HCT116 (cell line): Measurements from ENCODE around the gene IZUMO1. TPM values are rescaled to one million over a fixed set of nuclear protein-coding genes. Genes with fewer than 3 reads are reported as not detected.

Experiments
- ATAC-seq: fragments of 200-7000 bp; cut with Tn5 transposase; 2 replicates; pipeline ENCODE4 v1.9.1; 2020; ENCODE audit warnings: mild to moderate bottlenecking, moderate library complexity
- BruUV-seq: library from RNA; stranded (reverse); fragments of 400-500 nt; replicated peaks from 2 replicates; lab custom pipeline; 2021; lab: Mats Ljungman, UMichigan
- CTCF ChIA-PET: fragments of 300-600 bp; sonication (Branson Sonifier 250); formaldehyde crosslinking; loops from one replicate; lab custom pipeline; 2021; ENCODE audit warnings: antibody characterized with exemption; lab: Charles Lee
- POLR2A ChIA-PET: fragments of 300-600, 350-600 bp; sonication (Branson Sonifier 250); formaldehyde crosslinking; loops from one replicate; lab custom pipeline; 2021; ENCODE audit warnings: antibody characterized with exemption; lab: Charles Lee
- RAD21 ChIA-PET, 2 experiments: fragments of 300-600 bp; sonication (Branson Sonifier 250); formaldehyde crosslinking; loops; one replicate each; lab custom pipeline; 2023; ENCODE audit warnings: low total read pairs in 2 of 2; ENCODE audit not compliant: uncharacterized antibody in 2 of 2, unreplicated experiment in 2 of 2, low non-redundant PET in 1 of 2; lab: Charles Lee
- DNase-seq: peaks from one replicate; pipeline ENCODE4 v3.0.0-alpha.2; 2010; ENCODE audit warnings: low read depth, low spot score
- H2AFZ ChIP-seq: fragments of 200-600 bp; shearing (Covaris generic), sonication (generic); 2 replicates; pipeline ENCODE4 v1.6.1; 2017; ENCODE audit warnings: low read depth, mixed run types, mixed read lengths, antibody characterized with exemption, low read length; ENCODE audit not compliant: poor library complexity, severe bottlenecking
- H3K27ac ChIP-seq: 2 replicates; pipeline ENCODE4 v1.5.1; 2012; ENCODE audit warnings: low read depth, low read length
- H3K27me3 ChIP-seq: fragments of 200-600 bp; sonication (generic); 2 replicates; pipeline ENCODE4 v1.6.1; 2016; ENCODE audit warnings: mixed run types, low read length, mixed read lengths; ENCODE audit not compliant: insufficient read depth
- H3K36me3 ChIP-seq, 2 experiments: fragments of 200-500 bp in 1 of 2; fragments of 200-600 bp in 1 of 2; sonication (Bioruptor generic) in 1 of 2; sonication (generic) in 1 of 2; 2 replicates each; pipeline versions ENCODE4 v1.5.1 to v1.6.1; 2014 to 2016; ENCODE audit warnings: low read length in 2 of 2, inconsistent platforms in 1 of 2, mixed read lengths in 1 of 2, mixed run types in 1 of 2; ENCODE audit not compliant: insufficient read depth in 2 of 2, control insufficient read depth in 1 of 2
- H3K4me1 ChIP-seq, 2 experiments: fragments of 200-600 bp in 1 of 2; sonication (generic) in 1 of 2; 2 replicates each; pipeline versions ENCODE4 v1.5.1 to v1.6.1; 2012 to 2017; ENCODE audit warnings: low read length in 2 of 2, inconsistent platforms in 1 of 2, mild to moderate bottlenecking in 1 of 2, mixed read lengths in 1 of 2, mixed run types in 1 of 2, moderate library complexity in 1 of 2; ENCODE audit not compliant: insufficient read depth in 2 of 2, control insufficient read depth in 1 of 2
- H3K4me2 ChIP-seq: fragments of 200-600 bp; sonication (generic); 2 replicates; pipeline ENCODE4 v1.6.1; 2017; ENCODE audit warnings: mixed run types, low read length, mixed read lengths
- H3K4me3 ChIP-seq, 2 experiments: fragments of 200-600 bp in 1 of 2; sonication (generic) in 1 of 2; replicated peaks in 1 of 2; 2 replicates each; pipeline ENCODE4 v1.5.1; 2011 to 2016; ENCODE audit warnings: low read length in 2 of 2, control low read depth in 1 of 2, low read depth in 1 of 2, mild to moderate bottlenecking in 1 of 2, mixed read lengths in 1 of 2, mixed run types in 1 of 2
- H3K79me2 ChIP-seq: fragments of 200-600 bp; sonication (generic); 2 replicates; pipeline ENCODE4 v1.6.1; 2017; ENCODE audit warnings: mild to moderate bottlenecking, mixed run types, low read length, moderate library complexity, mixed read lengths; ENCODE audit not compliant: insufficient read depth
- H3K9ac ChIP-seq: fragments of 200-600 bp; sonication (generic); 2 replicates; pipeline ENCODE4 v1.6.1; 2016; ENCODE audit warnings: low read length, mixed read lengths
- H3K9me2 ChIP-seq: fragments of 200-600 bp; sonication (generic), shearing (Covaris generic); 2 replicates; pipeline ENCODE4 v1.6.1; 2017; ENCODE audit warnings: mixed run types, mild to moderate bottlenecking, moderate library complexity; ENCODE audit not compliant: insufficient read depth
- H3K9me3 ChIP-seq, 2 experiments: fragments of 200-500 bp in 1 of 2; fragments of 200-600 bp in 1 of 2; sonication (Bioruptor generic) in 1 of 2; sonication (generic) in 1 of 2; 2 replicates each; pipeline ENCODE4 v1.6.1; 2014 to 2017; ENCODE audit warnings: low read length in 2 of 2, mixed read lengths in 2 of 2, inconsistent platforms in 1 of 2, low read depth in 1 of 2, mild to moderate bottlenecking in 1 of 2, mixed run types in 1 of 2, moderate library complexity in 1 of 2; ENCODE audit not compliant: control insufficient read depth in 1 of 2, insufficient read depth in 1 of 2
- H4K20me1 ChIP-seq: fragments of 200-600 bp; sonication (generic), shearing (Covaris generic); 2 replicates; pipeline ENCODE4 v1.6.1; 2017; ENCODE audit warnings: mixed run types, mild to moderate bottlenecking, moderate library complexity; ENCODE audit not compliant: insufficient read depth
- CBX3 ChIP-seq: IDR thresholded peaks from 2 replicates; pipeline ENCODE4 v1.6.1; 2012; ENCODE audit warnings: low read depth
- CEBPB ChIP-seq: IDR thresholded peaks from 2 replicates; pipeline ENCODE4 v1.6.1; 2012; ENCODE audit warnings: low read depth
- EZH2 ChIP-seq: fragments of 200-600 bp; sonication (generic); IDR thresholded peaks from 2 replicates; pipeline ENCODE4 v1.6.1; 2017; ENCODE audit warnings: antibody characterized with exemption, mixed run types
- JUND ChIP-seq: IDR thresholded peaks from 2 replicates; pipeline ENCODE4 v1.6.1; 2012
- SIN3A ChIP-seq: IDR thresholded peaks from 2 replicates; pipeline ENCODE4 v1.6.1; 2012; ENCODE audit warnings: low read depth
- SRF ChIP-seq: IDR thresholded peaks from 2 replicates; pipeline ENCODE4 v1.6.1; 2012; ENCODE audit warnings: low read depth
- TCF7L2 ChIP-seq: IDR thresholded peaks from 2 replicates; pipeline ENCODE4 v1.7.0; 2011; ENCODE audit warnings: borderline replicate concordance, inconsistent platforms; ENCODE audit not compliant: insufficient read depth, insufficient read length; ENCODE audit errors: extremely low read depth
- YY1 ChIP-seq: IDR thresholded peaks from 2 replicates; pipeline ENCODE4 v1.6.1; 2011; ENCODE audit warnings: low read length, low read depth, moderate library complexity, mild to moderate bottlenecking; ENCODE audit not compliant: insufficient replicate concordance; ENCODE audit errors: extremely low read depth
- ZFX ChIP-seq: fragments of 450-650 bp; IDR thresholded peaks from 2 replicates; pipeline ENCODE4 v1.6.1; 2017
- ZNF274 ChIP-seq: fragments of 200-500 bp; sonication (Bioruptor generic); IDR thresholded peaks from 2 replicates; pipeline ENCODE4 v1.6.1; 2014; ENCODE audit warnings: mild to moderate bottlenecking, low read depth, low read length, inconsistent platforms
- intact Hi-C: fragments of 100-400 bp; cut with micrococcal nuclease; formaldehyde crosslinking; loops from 2 replicates; pipeline ENCODE4 v1.10.0; 2022
- total RNA-seq: library from RNA; stranded (reverse); gene quantifications from one replicate; pipeline ENCODE4 v1.2.1, GENCODE V29; 2021; ENCODE audit not compliant: unreplicated experiment
- TF ChIP-seq, protein P1 (sequence below): IDR thresholded peaks from 2 replicates; pipeline ENCODE4 v1.6.1; 2012; ENCODE audit warnings: low read depth
- TF ChIP-seq, protein P2 (sequence below), 3 experiments: fragments of 200-600 bp in 1 of 3; sonication (generic) in 1 of 3; IDR thresholded peaks in 2 of 3; conservative IDR thresholded peaks in 1 of 3; 2 replicates each; pipeline ENCODE4 v1.5.1; 2012 to 2017; ENCODE audit warnings: low read depth in 2 of 3, low read length in 2 of 3, antibody characterized with exemption in 1 of 3, borderline replicate concordance in 1 of 3, control low read depth in 1 of 3, mild to moderate bottlenecking in 1 of 3, mixed read lengths in 1 of 3, mixed run types in 1 of 3, moderate library complexity in 1 of 3; ENCODE audit not compliant: insufficient read depth in 1 of 3
- TF ChIP-seq, protein P3 (sequence below): IDR thresholded peaks from 2 replicates; pipeline ENCODE4 v1.6.1; 2011; ENCODE audit warnings: mild to moderate bottlenecking, low read length, moderate library complexity; ENCODE audit not compliant: insufficient replicate concordance; ENCODE audit errors: extremely low read depth
- TF ChIP-seq, protein P4 (sequence below): IDR thresholded peaks from 2 replicates; pipeline ENCODE4 v1.6.1; 2012

Gene IZUMO1
- total RNA-seq, 1 experiment from 2014 or later, result 1.7 TPM

DNA sequence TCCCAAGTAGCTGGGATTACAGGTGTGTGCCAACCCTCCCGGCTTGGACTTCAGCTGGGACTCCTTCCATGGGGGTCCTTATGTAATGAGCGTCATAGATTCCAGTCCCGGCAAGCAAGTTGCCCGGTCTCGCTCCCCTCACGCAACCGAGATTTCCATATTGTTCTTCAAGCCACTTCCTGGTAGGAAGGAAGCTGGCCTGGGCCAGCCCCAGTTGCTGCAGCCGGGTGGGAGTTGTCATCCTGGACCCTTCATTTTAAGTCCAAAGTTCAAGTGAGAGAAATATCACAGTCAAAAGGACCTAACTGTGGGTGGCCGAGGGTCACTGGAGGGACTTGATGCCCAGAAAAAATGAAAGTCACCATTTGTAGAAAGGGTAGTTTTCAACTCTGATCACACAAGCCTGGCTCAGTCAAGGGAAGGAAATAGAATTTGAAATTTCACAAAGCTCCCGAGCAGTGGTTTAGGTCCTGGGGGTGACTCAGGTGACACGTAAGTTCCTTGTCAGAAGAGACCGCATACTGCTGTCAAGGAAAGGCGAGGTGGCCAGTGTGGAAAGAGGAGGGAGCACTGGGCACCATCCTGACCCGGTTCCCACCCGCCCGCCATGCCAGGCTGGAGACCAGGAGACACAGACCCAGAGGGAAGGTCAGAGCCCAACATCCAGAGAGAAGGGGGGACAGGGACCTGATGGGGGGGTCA is 13.9 kb upstream of the IZUMO1 start (continued):
- TF ChIP-seq, protein P1, sequence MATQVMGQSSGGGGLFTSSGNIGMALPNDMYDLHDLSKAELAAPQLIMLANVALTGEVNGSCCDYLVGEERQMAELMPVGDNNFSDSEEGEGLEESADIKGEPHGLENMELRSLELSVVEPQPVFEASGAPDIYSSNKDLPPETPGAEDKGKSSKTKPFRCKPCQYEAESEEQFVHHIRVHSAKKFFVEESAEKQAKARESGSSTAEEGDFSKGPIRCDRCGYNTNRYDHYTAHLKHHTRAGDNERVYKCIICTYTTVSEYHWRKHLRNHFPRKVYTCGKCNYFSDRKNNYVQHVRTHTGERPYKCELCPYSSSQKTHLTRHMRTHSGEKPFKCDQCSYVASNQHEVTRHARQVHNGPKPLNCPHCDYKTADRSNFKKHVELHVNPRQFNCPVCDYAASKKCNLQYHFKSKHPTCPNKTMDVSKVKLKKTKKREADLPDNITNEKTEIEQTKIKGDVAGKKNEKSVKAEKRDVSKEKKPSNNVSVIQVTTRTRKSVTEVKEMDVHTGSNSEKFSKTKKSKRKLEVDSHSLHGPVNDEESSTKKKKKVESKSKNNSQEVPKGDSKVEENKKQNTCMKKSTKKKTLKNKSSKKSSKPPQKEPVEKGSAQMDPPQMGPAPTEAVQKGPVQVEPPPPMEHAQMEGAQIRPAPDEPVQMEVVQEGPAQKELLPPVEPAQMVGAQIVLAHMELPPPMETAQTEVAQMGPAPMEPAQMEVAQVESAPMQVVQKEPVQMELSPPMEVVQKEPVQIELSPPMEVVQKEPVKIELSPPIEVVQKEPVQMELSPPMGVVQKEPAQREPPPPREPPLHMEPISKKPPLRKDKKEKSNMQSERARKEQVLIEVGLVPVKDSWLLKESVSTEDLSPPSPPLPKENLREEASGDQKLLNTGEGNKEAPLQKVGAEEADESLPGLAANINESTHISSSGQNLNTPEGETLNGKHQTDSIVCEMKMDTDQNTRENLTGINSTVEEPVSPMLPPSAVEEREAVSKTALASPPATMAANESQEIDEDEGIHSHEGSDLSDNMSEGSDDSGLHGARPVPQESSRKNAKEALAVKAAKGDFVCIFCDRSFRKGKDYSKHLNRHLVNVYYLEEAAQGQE, result no peak
- TF ChIP-seq JUND, result no peak
- TF ChIP-seq, all 23 proteins: peak for 0

DNA sequence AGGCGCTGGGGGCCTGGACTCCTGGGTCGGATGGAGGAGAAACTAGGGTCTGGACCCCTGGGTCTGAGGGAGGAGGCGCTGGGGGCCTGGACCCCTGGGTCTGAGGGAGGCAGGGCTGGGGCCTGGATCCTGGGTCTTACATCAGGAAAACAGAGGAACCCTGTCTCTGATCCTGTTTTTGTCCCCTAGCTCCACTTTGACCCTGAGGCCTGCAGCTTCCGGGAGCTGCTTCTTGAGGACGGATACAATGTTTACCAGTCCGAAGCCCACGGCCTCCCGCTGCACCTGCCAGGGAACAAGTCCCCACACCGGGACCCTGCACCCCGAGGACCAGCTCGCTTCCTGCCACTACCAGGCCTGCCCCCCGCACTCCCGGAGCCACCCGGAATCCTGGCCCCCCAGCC is 11.0 kb upstream of the IZUMO1 start:
- ChIA-PET POLR2A (no interaction called here), RAD21 (interaction anchor here in 1 of 2 experiments (0.7 kb wide), 1 partner anchor 9 kb away, joined by 3 read pairs; no protein-coding TSS in a partner anchor), CTCF (no interaction called here)
- Histone ChIP-seq H3K4me1 (peaks cover 25 to 27% of the 10 kb centered on the region in 2 experiments), H3K4me2 (no peak overlapping the region), H3K9ac (no peak overlapping the region), H3K36me3 (no peaks in the 10 kb centered on the region), H3K9me2 (no peaks in the 10 kb centered on the region), H3K27ac (no peak overlapping the region), H3K9me3 (no peaks in the 10 kb centered on the region), H3K27me3 (no peaks in the 10 kb centered on the region), H3K79me2 (no peaks in the 10 kb centered on the region), H2AFZ (no peak overlapping the region), H4K20me1 (no peaks in the 10 kb centered on the region), H3K4me3 (no peak overlapping the region)
- no TSS peak for BruUV-seq
- intact Hi-C loops, result no loop called here
- TF ChIP-seq, protein P2, sequence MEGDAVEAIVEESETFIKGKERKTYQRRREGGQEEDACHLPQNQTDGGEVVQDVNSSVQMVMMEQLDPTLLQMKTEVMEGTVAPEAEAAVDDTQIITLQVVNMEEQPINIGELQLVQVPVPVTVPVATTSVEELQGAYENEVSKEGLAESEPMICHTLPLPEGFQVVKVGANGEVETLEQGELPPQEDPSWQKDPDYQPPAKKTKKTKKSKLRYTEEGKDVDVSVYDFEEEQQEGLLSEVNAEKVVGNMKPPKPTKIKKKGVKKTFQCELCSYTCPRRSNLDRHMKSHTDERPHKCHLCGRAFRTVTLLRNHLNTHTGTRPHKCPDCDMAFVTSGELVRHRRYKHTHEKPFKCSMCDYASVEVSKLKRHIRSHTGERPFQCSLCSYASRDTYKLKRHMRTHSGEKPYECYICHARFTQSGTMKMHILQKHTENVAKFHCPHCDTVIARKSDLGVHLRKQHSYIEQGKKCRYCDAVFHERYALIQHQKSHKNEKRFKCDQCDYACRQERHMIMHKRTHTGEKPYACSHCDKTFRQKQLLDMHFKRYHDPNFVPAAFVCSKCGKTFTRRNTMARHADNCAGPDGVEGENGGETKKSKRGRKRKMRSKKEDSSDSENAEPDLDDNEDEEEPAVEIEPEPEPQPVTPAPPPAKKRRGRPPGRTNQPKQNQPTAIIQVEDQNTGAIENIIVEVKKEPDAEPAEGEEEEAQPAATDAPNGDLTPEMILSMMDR (IDR thresholded peaks at IDR 0.05 in 2 of 3, conservative IDR thresholded peaks at IDR 0.05 in 1 of 3; ENCODE audit: borderline replicate concordance in 1 of 3, insufficient read depth in 1 of 3, low read depth in 2 of 3, low read length in 2 of 3), result no peak
- TF ChIP-seq CEBPB (no peak), TCF7L2 (no peak), SIN3A (no peak), EZH2 (no peak), JUND (no peak), YY1 (no peak), SRF (no peak), ZFX (no peak), ZNF274 (no peak), CBX3 (no peak)
- TF ChIP-seq, protein P3, sequence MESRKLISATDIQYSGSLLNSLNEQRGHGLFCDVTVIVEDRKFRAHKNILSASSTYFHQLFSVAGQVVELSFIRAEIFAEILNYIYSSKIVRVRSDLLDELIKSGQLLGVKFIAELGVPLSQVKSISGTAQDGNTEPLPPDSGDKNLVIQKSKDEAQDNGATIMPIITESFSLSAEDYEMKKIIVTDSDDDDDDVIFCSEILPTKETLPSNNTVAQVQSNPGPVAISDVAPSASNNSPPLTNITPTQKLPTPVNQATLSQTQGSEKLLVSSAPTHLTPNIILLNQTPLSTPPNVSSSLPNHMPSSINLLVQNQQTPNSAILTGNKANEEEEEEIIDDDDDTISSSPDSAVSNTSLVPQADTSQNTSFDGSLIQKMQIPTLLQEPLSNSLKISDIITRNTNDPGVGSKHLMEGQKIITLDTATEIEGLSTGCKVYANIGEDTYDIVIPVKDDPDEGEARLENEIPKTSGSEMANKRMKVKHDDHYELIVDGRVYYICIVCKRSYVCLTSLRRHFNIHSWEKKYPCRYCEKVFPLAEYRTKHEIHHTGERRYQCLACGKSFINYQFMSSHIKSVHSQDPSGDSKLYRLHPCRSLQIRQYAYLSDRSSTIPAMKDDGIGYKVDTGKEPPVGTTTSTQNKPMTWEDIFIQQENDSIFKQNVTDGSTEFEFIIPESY, result no peak
- TF ChIP-seq, protein P4, sequence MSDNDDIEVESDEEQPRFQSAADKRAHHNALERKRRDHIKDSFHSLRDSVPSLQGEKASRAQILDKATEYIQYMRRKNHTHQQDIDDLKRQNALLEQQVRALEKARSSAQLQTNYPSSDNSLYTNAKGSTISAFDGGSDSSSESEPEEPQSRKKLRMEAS, result no peak
- no peak for ATAC-seq
- no peak for DNase-seq
